Bone marrow (tissue), 2 donors: ENCODE results near the gene MT1B.
"Not testable (repeated sequence)": the region's sequence is repeated elsewhere in the genome, so short reads cannot be mapped to it uniquely, and the experiment has no call there.

ENCODE experiments used
- DNase-seq, 2 donors: peaks; one replicate each; lab custom pipeline; 2025; lab: John Stamatoyannopoulos, UW

The MT1B gene

DNA sequence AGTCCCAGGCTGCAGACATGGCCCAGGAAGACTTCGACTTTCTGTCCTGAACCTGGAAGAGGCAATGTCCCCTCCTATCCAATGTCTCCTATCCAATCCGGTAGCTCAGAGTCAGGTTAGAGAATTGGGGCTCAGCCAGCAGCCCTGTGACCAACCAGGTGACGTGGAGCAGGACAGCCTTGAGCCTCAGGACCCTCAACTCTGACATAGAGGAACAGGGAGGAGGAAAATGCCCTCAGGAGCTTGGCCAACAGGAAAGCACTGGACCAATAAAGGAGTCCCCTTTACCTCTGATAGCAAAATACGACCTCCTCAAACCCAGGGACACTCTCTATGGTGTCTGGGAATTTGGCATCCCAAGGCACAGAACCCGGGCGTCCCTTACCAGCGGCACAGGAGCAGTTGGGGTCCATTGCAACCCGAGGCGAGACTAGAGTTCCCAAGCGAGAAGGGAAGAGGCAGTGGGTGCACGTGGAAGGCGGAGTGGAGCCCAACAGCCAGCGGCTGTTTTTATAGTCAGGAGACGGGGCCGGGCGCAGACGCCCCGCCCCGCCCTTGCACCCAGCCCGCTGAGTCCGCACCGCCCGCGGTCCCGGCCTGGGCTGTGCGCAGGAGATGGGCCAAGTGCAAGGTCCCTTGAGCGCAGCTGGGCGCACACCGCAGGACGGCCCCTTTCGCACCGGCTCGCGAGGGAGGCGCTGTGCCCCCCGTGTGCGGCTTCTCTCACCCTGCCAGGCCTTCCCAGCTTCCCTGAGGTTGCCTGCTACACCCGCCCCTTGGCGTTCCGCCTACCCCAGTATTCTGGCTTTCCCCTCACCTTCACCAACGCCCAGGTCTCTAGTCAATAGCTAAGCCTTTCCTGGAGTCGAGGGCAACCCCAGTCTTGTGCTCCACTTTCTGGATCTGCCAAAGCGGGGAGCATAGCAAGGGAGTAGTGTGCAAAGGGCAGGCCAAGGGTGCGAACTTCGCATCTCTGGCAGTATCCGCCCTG, 16.2 kb downstream of the MT1B start, which contains the start of gene MT1G:
Gene MT1G, minus strand, starts transcription at position 485 of the 991 bp plus-strand sequence. Its CDS starts 72 bp downstream, at position 413.
- no peak for DNase-seq

GRCh38 chr16:56669005-56669839, 17.5 kb downstream of the MT1B start, which contains the start of gene MT1H:
MT1H (plus strand) TSS chr16:56669814; CDS start chr16:56669885, 71 bp downstream.
- no peak for DNase-seq

GRCh38 chr16:56669840-56670619, 18.3 kb downstream of the MT1B start:
- no peak for DNase-seq

- no peak for DNase-seq
Observed at GRCh38 chr16:56670620-56670934, 18.9 kb downstream of the MT1B start.

GRCh38 chr16:56671691-56672090, 20.0 kb downstream of the MT1B start:
- DNase-seq, result not testable (repeated sequence)

GRCh38 chr16:56672171-56672570, 20.5 kb downstream of the MT1B start:
- DNase-seq, result not testable (repeated sequence)

DNA sequence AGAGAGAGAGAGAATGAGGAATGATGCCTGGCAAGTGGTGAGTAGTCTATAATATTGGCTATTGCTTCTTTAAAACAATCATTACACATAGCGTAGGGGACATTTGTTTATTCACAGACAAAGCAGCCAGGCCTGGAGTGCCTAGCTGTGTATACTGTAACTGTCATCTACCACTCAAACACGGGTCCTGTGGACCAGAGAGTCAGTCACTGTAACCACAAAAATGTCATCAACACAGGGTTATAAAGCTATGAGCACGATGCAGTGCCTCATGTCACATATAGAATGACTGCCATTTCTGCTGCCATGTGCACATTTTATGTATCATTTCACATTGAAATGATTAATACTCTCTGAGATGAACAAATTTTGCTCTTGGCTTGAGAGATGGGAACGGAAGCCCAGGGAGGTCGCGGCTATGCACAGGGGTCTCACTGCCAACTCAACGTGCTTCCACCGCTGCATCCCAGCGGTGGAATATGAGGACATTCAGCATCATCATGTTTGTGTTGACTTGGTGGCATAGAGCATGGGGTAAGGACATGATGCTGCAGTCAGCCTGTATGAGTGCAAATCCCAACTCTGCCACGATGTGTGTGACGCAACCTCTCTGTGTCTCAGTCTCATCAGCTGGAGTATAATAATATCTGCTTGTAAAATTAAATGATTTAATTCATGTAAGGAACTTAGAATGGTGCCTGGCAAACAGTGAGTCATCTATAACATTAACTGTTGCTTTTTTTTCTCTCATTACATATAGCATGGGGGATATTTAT, 21.3 kb downstream of the MT1B start:
- DNase-seq, result no peak

DNA sequence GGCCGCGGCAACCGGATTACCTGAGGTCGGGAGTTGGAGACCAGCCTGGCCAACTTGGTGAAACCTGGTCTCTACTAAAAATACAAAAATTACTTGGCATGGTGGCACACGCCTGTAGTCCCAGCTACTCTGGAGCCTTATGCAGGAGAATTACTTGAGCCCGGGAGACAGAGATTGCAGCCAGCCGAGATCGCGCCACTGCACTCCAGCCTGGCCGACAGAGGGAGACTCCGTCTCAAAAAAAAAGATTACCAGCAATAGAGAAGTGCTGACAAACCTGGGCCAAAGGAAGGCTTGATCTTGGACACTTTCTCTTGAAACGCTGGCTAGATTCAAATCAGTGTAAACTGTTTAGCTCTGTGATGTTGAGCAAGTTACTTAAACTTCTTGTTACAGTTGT, 22.2 kb downstream of the MT1B start:
- peak in 1 of 2 donors; percentile 27 for DNase-seq

DNA sequence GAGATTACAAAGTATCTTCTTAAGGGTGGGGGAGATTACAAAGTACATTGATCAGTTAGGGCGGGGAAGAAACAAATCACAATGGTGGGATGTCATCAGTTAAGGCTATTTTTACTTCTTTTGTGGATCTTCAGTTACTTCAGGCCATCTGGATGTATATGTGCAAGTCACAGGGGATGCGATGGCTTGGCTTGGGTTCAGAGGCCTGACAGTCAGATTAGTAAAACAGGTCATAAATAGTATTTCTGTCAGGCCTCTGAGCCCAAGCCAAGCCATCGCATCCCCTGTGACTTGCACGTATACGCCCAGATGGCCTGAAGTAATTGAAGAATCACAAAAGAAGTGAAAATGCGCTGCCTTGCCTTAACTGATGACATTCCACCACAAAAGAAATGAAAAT, 22.9 kb downstream of the MT1B start:
- DNase-seq, result not testable (repeated sequence)

DNA sequence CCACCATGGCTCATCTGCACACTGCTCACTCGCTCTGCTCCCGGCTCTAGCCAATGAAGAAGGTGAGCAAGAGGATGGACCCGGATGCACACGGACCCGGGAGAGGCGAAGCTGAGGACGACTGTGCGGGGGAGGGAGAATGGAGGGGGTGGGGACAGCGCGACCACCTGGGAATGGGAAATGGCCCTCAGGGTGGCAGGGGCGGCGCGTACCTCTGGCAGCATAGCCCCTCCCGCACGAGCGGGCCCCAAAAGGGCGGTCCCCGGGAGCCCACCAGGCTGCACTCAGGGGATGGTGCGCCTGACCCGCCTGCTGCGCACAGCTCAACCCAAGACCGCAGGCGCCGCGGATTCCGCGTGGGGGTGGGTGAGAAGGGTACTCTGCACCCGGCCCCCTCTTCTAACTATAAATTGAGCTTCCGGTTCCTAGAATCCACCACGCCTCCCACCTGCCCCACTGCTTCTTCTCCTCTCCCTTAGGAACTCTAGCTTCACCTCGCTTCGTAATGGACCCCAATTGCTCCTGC, 24.1 kb downstream of the MT1B start:
- DNase-seq, result no peak

DNA sequence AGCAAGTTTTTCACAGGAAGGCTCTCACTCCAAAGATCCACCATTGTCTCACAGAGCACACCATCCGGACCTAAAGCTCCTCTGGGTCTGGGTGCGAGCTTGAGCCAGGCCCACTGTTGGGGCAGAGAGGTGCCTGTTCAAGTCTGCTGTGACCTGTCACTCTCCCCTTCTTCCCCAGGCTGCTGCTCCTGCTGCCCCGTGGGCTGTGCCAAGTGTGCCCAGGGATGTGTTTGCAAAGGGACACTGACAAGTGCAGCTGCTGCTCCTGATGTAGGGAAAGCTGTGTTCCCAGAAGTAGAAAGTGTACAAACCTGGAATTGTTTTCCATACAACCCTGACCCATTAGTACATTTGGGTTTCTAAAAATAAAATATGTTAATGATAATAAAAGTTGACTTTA, 25.8 kb downstream of the MT1B start:
- DNase-seq, result no peak

DNA sequence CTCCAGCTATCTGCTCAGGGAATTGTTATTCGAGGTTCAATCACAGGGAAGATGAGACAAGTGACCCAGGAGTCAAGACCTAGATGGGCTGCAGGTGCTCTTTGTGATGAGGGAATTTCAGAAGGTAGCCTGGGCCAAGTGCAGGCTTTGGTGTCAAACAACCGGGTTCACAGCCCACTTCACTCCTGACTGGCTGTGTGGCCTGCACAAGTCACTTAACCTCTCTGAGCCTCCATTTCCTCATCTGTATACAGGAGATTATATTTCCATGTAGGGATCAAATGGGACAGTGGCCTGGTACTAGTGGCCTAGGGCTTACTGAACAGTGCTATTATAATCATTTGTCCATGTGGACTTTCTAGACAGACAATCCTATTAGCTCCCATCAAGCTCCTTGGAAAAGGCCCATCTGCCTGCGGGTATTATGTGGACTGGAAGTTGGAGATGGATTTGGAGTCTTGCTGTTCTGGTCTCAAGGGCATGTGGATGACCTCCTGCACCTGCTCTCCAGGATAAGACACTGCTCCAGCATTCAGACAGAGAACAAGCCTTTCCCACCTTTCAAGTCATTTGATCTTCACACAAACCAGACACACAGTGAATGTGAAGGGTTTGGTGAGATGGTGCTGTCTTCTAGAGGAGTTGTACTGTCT, 27.5 kb downstream of the MT1B start:
- DNase-seq, result no peak

DNA sequence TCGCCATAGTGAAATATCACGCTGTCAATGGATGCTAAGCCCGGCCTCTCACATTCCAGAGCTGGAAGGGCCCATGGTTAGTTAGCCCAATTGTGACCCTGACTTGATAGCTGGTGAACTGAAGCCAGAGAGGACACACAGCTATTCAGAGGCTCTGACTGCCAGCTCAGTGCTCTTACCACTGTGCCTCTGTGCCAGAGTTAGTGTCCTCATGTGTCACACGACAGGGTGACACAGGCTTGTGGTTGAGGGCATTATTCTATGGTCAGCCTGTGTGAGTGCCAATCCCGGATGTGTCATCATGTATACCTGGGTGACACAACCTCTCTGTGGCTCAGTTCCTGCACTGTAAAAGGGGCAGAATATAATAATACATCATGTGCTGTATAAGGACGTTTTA, 28.1 kb downstream of the MT1B start:
- no peak for DNase-seq

DNA sequence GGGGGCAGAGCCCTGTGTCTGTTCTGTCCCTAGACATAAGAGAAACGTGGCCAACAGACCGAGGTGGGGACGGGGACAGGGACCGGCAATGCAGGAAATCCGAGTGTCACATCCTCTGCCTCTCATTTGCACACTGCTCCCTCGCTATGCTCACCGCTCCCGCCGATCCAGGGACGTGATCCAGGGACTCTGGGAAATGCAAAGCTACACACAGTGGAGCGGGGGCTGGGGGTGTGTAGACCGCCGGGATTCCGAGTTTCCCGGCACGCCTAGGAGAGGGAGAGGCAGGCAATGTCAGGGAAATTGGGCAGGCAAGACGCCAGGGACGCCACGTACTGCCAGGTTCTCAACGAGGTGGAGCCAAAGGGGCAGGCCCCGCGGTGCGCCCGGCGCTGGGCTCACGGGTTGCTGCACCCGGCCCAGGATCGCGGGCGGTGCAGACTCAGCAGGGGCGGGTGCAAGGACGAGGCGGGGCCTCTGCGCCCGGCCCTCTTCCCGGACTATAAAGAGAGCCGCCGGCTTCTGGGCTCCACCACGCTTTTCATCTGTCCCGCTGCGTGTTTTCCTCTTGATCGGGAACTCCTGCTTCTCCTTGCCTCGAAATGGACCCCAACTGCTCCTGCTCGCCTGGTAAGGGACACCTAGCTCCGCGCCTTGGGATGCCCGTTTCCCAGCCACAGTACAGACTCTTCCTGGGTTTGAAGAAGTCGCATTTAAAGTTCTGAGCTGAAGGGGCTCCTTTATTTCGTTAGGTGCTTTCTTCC, 30.4 kb downstream of the MT1B start, which contains the start of gene MT1X:
Gene MT1X, plus strand, starts transcription at position 532 of the 764 bp plus-strand sequence. Its CDS starts 71 bp downstream, at position 603.
- DNase-seq, result peak; percentile 50 to 62

DNA sequence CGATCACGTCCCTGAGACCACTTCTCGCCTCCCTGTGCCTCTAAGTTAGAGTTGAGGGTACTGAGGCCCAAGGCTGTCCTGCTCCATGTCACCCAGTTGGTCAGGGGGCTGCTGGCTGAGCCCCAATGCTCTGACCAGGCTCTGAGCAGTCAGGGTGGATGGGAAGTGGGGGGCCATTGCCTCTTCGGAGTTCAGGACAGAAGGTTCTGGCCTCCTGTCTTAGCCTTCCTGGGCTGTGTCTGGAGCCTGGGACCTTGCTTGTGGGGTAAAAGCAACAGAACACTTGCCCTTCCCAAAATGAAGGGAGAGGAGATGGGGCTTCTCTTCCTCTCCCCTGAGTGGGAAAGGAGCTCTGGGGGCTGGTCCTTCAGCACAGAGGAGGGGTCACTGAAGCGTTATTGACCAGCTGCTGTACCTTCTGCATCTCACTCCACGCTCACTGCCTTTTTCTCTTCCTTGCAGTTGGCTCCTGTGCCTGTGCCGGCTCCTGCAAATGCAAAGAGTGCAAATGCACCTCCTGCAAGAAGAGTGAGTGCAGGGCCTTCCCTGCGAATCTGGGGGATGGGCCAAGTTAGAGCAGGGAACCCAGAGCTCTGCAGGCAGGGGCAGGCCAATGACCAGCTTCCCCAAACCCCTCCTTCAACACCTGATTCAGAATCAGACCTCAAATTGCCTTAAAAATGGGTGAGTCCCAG, 31.2 kb downstream of the MT1B start:
- DNase-seq, result no peak

DNA sequence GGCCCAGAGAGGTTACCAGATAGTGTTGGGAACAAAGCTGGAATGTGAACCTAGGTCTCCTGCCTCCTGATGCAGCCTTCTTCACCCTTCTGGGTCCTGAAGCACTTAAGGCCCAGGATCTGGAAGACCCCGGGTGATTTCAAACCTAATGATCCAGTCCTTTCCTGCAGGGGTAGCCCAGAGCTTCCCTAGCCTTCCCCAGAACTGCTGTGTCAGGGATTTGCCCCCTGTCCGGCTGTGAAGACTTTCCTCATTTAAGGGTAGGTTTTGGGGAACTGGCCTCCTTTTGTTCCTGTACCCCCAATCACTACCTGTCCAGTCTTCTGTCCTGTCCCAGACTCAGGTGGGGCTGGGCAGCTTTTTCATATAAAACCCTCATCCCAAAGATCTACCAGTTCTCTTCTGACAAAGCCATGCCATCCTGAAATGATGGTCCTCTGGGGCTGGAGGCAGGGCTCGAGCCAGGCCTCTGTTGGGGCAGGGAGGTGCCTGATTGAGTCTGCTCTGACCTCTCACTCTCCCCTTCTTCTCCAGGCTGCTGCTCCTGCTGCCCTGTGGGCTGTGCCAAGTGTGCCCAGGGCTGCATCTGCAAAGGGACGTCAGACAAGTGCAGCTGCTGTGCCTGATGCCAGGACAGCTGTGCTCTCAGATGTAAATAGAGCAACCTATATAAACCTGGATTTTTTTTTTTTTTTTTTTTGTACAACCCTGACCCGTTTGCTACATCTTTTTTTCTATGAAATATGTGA, 31.9 kb downstream of the MT1B start:
- no peak for DNase-seq

DNA sequence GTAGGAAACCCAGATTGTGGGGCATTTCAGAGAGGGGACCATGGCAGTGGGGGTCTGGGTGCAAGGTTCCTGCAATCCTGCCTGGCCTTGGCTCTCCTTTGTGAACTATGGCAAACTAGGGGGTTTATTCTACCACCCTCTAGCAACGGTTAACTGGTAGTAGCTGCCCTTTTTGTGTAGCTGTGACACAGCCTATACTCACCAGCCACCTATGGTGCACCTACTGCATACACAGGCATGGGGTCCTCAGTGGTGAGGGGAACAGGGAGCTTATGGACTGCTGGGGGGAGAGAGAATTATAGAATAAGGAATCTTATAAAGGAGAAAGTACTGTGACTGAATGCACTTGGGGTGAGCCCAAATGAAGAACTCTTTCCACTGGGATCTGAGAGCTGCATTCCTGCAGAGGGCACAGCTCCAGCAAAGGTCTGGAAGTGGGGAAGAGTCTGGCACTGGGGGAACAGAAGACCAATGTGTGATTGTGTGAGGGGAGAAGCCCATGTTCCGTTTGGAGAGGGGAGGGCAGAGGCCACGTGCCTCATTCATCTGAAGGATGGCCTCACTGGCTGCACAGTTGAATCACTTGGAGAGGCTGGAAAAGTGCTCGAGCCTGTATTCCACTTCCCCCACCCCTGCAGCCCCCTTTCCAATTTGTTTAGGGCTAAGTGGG, 32.7 kb downstream of the MT1B start:
- no peak for DNase-seq
